Measurements from ENCODE around the gene FMNL3.

Gene FMNL3

GRCh38 chr12:49708851-49709250 lies 1.6 kb upstream of the FMNL3 start:
- no peak for DNase-seq

- no peak for DNase-seq
Measured at GRCh38 chr12:49707812-49708147, 575 bp upstream of the FMNL3 start.

GRCh38 chr12:49706351-49707127 lies 666 bp downstream of the FMNL3 start:
- peak in 1 of 2 donors; percentile 40 for DNase-seq

GRCh38 chr12:49705479-49706134 lies 1.6 kb downstream of the FMNL3 start:
- peak in 1 of 2 donors; percentile 20 for DNase-seq

GRCh38 chr12:49703647-49704137 lies 3.5 kb downstream of the FMNL3 start:
- peak; percentile 13 to 65 for DNase-seq

GRCh38 chr12:49702676-49703215 lies 4.5 kb downstream of the FMNL3 start:
- DNase-seq: no peak

- no peak for DNase-seq
Measured at GRCh38 chr12:49702009-49702408, 5.2 kb downstream of the FMNL3 start.

- DNase-seq: peak; percentile 12 to 81
Measured at GRCh38 chr12:49698619-49699545, 8.3 kb downstream of the FMNL3 start.

GRCh38 chr12:49697808-49698207 lies 9.4 kb downstream of the FMNL3 start:
- DNase-seq: no peak

GRCh38 chr12:49696723-49697122 lies 10.5 kb downstream of the FMNL3 start:
- DNase-seq: no peak

GRCh38 chr12:49693931-49694444 lies 13.2 kb downstream of the FMNL3 start:
- DNase-seq: no peak

GRCh38 chr12:49692851-49693250 lies 14.4 kb downstream of the FMNL3 start:
- no peak for DNase-seq

- no peak for DNase-seq
Measured at GRCh38 chr12:49689785-49690184, 17.4 kb downstream of the FMNL3 start.

- no peak for DNase-seq
Measured at GRCh38 chr12:49689237-49689636, 18.0 kb downstream of the FMNL3 start.

- DNase-seq: no peak
Measured at GRCh38 chr12:49687941-49688340, 19.3 kb downstream of the FMNL3 start.

- DNase-seq: no peak
Measured at GRCh38 chr12:49684310-49684854, 22.8 kb downstream of the FMNL3 start.

- DNase-seq: no peak
Measured at GRCh38 chr12:49683599-49684309, 23.5 kb downstream of the FMNL3 start.

- no peak for DNase-seq
Measured at GRCh38 chr12:49680075-49680474, 27.1 kb downstream of the FMNL3 start.

GRCh38 chr12:49678711-49679110 lies 28.5 kb downstream of the FMNL3 start:
- DNase-seq: no peak

GRCh38 chr12:49675137-49675536 lies 32.1 kb downstream of the FMNL3 start:
- DNase-seq: no peak

- DNase-seq: no peak
Measured at GRCh38 chr12:49674318-49674981, 32.8 kb downstream of the FMNL3 start.
